IMR-90 (cell line): ENCODE measurements around the gene FPR3. TPM values are rescaled to one million over a fixed set of nuclear protein-coding genes. Genes with fewer than 3 reads are reported as not detected.

Source experiments
- ATAC-seq: fragments of 200-7000 bp; cut with Tn5 transposase; 2 replicates; pipeline ENCODE4 v1.9.1; 2020; ENCODE audit warnings: low read depth, mild to moderate bottlenecking, moderate library complexity
- BruUV-seq: library from RNA; stranded (reverse); fragments of 400-500 nt; replicated peaks from 2 replicates; lab custom pipeline; 2021; lab: Mats Ljungman, UMichigan
- CTCF ChIA-PET: fragments of 300-600 bp; formaldehyde crosslinking; extraction: SDS; loops from one replicate; lab custom pipeline; 2021; ENCODE audit warnings: antibody characterized with exemption; lab: Yijun Ruan, JAX
- POLR2A ChIA-PET: fragments of 300-600 bp; sonication (Branson Sonifier 250); formaldehyde crosslinking; loops from one replicate; lab custom pipeline; 2022; ENCODE audit warnings: antibody characterized with exemption; ENCODE audit not compliant: unreplicated experiment; lab: Charles Lee
- DNase-seq: peaks from one replicate; pipeline ENCODE4 v3.0.0; 2013
- H2AFZ ChIP-seq: replicated peaks from 2 replicates; pipeline ENCODE3; 2013; ENCODE audit warnings: low read length, mild to moderate bottlenecking; ENCODE audit not compliant: poor library complexity
- H2AK5ac ChIP-seq: 2 replicates; pipeline ENCODE4 v1.6.1; 2013; ENCODE audit warnings: low read depth, low read length, inconsistent platforms
- H2AK9ac ChIP-seq: replicated peaks from 2 replicates; pipeline ENCODE3; 2013; ENCODE audit warnings: mild to moderate bottlenecking, low read depth, low read length, moderate library complexity; ENCODE audit not compliant: poor library complexity
- H2BK120ac ChIP-seq: 2 replicates; pipeline ENCODE4 v1.6.1; 2013; ENCODE audit warnings: low read depth, low read length, inconsistent platforms
- H2BK15ac ChIP-seq: 3 replicates; pipeline ENCODE4 v1.6.1; 2013; ENCODE audit warnings: low read depth, low read length, inconsistent platforms
- H2BK20ac ChIP-seq: 2 replicates; pipeline ENCODE4 v1.6.1; 2013; ENCODE audit warnings: low read depth, mild to moderate bottlenecking, inconsistent platforms, low read length, moderate library complexity
- H2BK5ac ChIP-seq: 2 replicates; pipeline ENCODE4 v1.6.1; 2013; ENCODE audit warnings: mild to moderate bottlenecking, low read depth, low read length, inconsistent platforms; ENCODE audit not compliant: poor library complexity, severe bottlenecking
- H3K14ac ChIP-seq: replicated peaks from 2 replicates; pipeline ENCODE4 v1.6.1; 2013; ENCODE audit warnings: low read depth, low read length, inconsistent platforms
- H3K18ac ChIP-seq: 2 replicates; pipeline ENCODE4 v1.6.1; 2013; ENCODE audit warnings: low read depth, low read length, control low read depth
- H3K23ac ChIP-seq: 2 replicates; pipeline ENCODE4 v1.6.1; 2013; ENCODE audit warnings: low read depth, low read length, inconsistent platforms
- H3K27ac ChIP-seq: 2 replicates; pipeline ENCODE4 v1.5.1; 2013; ENCODE audit warnings: mild to moderate bottlenecking, control low read depth, low read length; ENCODE audit not compliant: insufficient read depth
- H3K27me3 ChIP-seq: 2 replicates; pipeline ENCODE4 v1.6.1; 2013; ENCODE audit warnings: low read length; ENCODE audit not compliant: control insufficient read depth, insufficient read depth
- H3K36me3 ChIP-seq: 2 replicates; pipeline ENCODE4 v1.6.1; 2013; ENCODE audit warnings: low read length, mixed read lengths; ENCODE audit not compliant: control insufficient read depth, insufficient read depth
- H3K4ac ChIP-seq: 2 replicates; pipeline ENCODE4 v1.6.1; 2013; ENCODE audit warnings: low read depth, low read length, inconsistent platforms
- H3K4me1 ChIP-seq: 2 replicates; pipeline ENCODE4 v1.6.1; 2013; ENCODE audit warnings: low read length, mixed read lengths; ENCODE audit not compliant: control insufficient read depth, insufficient read depth
- H3K4me2 ChIP-seq: 2 replicates; pipeline ENCODE4 v1.6.1; 2013; ENCODE audit warnings: low read depth, mild to moderate bottlenecking, control low read depth, low read length, moderate library complexity
- H3K4me3 ChIP-seq: 2 replicates; pipeline ENCODE4 v1.5.1; 2013; ENCODE audit warnings: low read depth, mild to moderate bottlenecking, control low read depth, low read length, moderate library complexity; ENCODE audit not compliant: insufficient read depth
- H3K56ac ChIP-seq: 2 replicates; pipeline ENCODE4 v1.6.1; 2013; ENCODE audit warnings: low read length, inconsistent platforms; ENCODE audit not compliant: insufficient read depth; ENCODE audit errors: extremely low read depth
- H3K79me1 ChIP-seq, 2 experiments: 2 replicates each; pipeline ENCODE4 v1.6.1; 2013; ENCODE audit warnings: low read length in 2 of 2, inconsistent platforms in 1 of 2, low read depth in 1 of 2
- H3K9ac ChIP-seq: 2 replicates; pipeline ENCODE4 v1.6.1; 2013; ENCODE audit warnings: low read depth, low read length, control low read depth
- H3K9me1 ChIP-seq: 2 replicates; pipeline ENCODE4 v1.6.1; 2013; ENCODE audit warnings: low read length, inconsistent platforms; ENCODE audit not compliant: insufficient read depth
- H3K9me3 ChIP-seq: 2 replicates; pipeline ENCODE4 v1.6.1; 2013; ENCODE audit warnings: low read length; ENCODE audit not compliant: control insufficient read depth, insufficient read depth
- H4K20me1 ChIP-seq: 2 replicates; pipeline ENCODE4 v1.6.1; 2013; ENCODE audit warnings: low read length, inconsistent platforms; ENCODE audit not compliant: insufficient read depth
- H4K5ac ChIP-seq: 2 replicates; pipeline ENCODE4 v1.6.1; 2013; ENCODE audit warnings: mild to moderate bottlenecking, low read depth, low read length, control low read depth
- H4K8ac ChIP-seq, 2 experiments: 2 replicates each; pipeline ENCODE4 v1.6.1; 2013; ENCODE audit warnings: low read depth in 2 of 2, low read length in 2 of 2, control low read depth in 1 of 2, inconsistent platforms in 1 of 2
- H4K91ac ChIP-seq: 2 replicates; pipeline ENCODE4 v1.6.1; 2013; ENCODE audit warnings: low read depth, low read length, inconsistent platforms; ENCODE audit not compliant: insufficient read depth
- BHLHE40 ChIP-seq: fragments of 150-350 bp; IDR thresholded peaks from 2 replicates; pipeline ENCODE4 v1.6.1; 2016; ENCODE audit warnings: mild to moderate bottlenecking, low read depth, low read length
- CEBPB ChIP-seq: IDR thresholded peaks from 2 replicates; pipeline ENCODE4 v1.6.1; 2012; ENCODE audit warnings: low read depth, low read length, improper control_type of control experiment
- CHD1 ChIP-seq: IDR thresholded peaks from 2 replicates; pipeline ENCODE4 v1.6.1; 2012; ENCODE audit warnings: low read depth, low read length, improper control_type of control experiment
- CTCF ChIP-seq: conservative IDR thresholded peaks from 2 replicates; pipeline ENCODE4 v1.5.1; 2012; ENCODE audit warnings: mild to moderate bottlenecking, low read depth, low read length, improper control_type of control experiment
- ELK1 ChIP-seq: fragments of 150-350 bp; IDR thresholded peaks from 2 replicates; pipeline ENCODE4 v1.6.1; 2016; ENCODE audit warnings: low read depth, mild to moderate bottlenecking, low read length, moderate library complexity, borderline replicate concordance
- FOS ChIP-seq: fragments of 150-350 bp; IDR thresholded peaks from 2 replicates; pipeline ENCODE4 v1.6.1; 2016; ENCODE audit warnings: low read depth, low read length
- MXI1 ChIP-seq: IDR thresholded peaks from 2 replicates; pipeline ENCODE4 v1.6.1; 2012; ENCODE audit warnings: low read depth, mild to moderate bottlenecking, low read length, moderate library complexity, borderline replicate concordance
- NFE2L2 ChIP-seq: fragments of 150-350 bp; IDR thresholded peaks from 2 replicates; pipeline ENCODE4 v1.6.1; 2016; ENCODE audit warnings: low read depth, mild to moderate bottlenecking, low read length
- RCOR1 ChIP-seq: IDR thresholded peaks from 2 replicates; pipeline ENCODE4 v1.6.1; 2012; ENCODE audit warnings: mild to moderate bottlenecking, low read length, improper control_type of control experiment; ENCODE audit not compliant: insufficient replicate concordance
- RFX5 ChIP-seq: IDR thresholded peaks from 2 replicates; pipeline ENCODE4 v1.8.0; 2012; ENCODE audit warnings: low read depth, mild to moderate bottlenecking, low read length, moderate library complexity
- SMC3 ChIP-seq: fragments of 150-350 bp; IDR thresholded peaks from 2 replicates; pipeline ENCODE4 v1.6.1; 2016; ENCODE audit warnings: low read depth, mild to moderate bottlenecking, antibody characterized with exemption, low read length, moderate library complexity
- USF2 ChIP-seq: fragments of 150-350 bp; IDR thresholded peaks from 2 replicates; pipeline ENCODE4 v1.6.1; 2017; ENCODE audit warnings: mild to moderate bottlenecking, antibody characterized with exemption, low read length, low read depth
- WGBS, 2 experiments: methylation state at CpG; one replicate each; pipeline versions ENCODE4 v1.1.5 to v1.1.7; 2013; ENCODE audit warnings: missing lambda C conversion rate in 2 of 2; ENCODE audit not compliant: insufficient read length in 1 of 2; ENCODE audit errors: extremely low coverage in 2 of 2; 5-methylcytosine and 5-hydroxymethylcytosine counted together
- dilution Hi-C: fragments of 300-500 bp; cut with HindIII; formaldehyde crosslinking; loops from one replicate; pipeline ENCODE4 v1.14.3; 2018; ENCODE audit warnings: low sequenced_read_pairs; ENCODE audit not compliant: unreplicated experiment
- in situ Hi-C: fragments of 300-500 bp; cut with MboI; formaldehyde crosslinking; loops from 3 replicates; pipeline ENCODE4 v1.14.3; 2019; ENCODE audit warnings: low sequenced_read_pairs, inconsistent platforms, mixed read lengths
- intact Hi-C: fragments of 100-400 bp; cut with micrococcal nuclease; formaldehyde crosslinking; loops from 2 replicates; pipeline ENCODE4 v1.10.0; 2022
- polyA plus RNA-seq, 3 experiments: library from polyadenylated mRNA; depleted of rRNA; stranded (reverse); fragments of >200 nt; gene quantifications; 2 replicates each; pipeline ENCODE4 v1.2.3, GENCODE V29; 2012; ENCODE audit warnings: low replicate concordance in 1 of 3
- total RNA-seq: library from RNA; depleted of rRNA; stranded (reverse); fragments of >200 nt; gene quantifications from 2 replicates; pipeline ENCODE4 v1.2.3, GENCODE V29; 2012

FPR3 gene
- total and polyA plus RNA-seq, 2 of the 4 experiments (the other 2 are of a cell fraction): not detected

- no peaks in the 10 kb centered on the region for H3K79me1 ChIP-seq
- dilution Hi-C loops: no loop called here
- no peaks in the 10 kb centered on the region for H3K36me3 ChIP-seq
- POLR2A ChIA-PET: no interaction called here
- no peak overlapping the region for H4K5ac ChIP-seq
- in situ Hi-C loops: no loop called here
- no peaks in the 10 kb centered on the region for H3K4me1 ChIP-seq
- H3K27me3 ChIP-seq: no peaks in the 10 kb centered on the region
- intact Hi-C loops: no loop called here
- no peak overlapping the region for H3K4me3 ChIP-seq
- H3K18ac ChIP-seq: no peak overlapping the region
- H3K9me3 ChIP-seq: no peaks in the 10 kb centered on the region
- no peak overlapping the region for H3K23ac ChIP-seq
- whole genome bisulfite sequencing, 2 experiments: no CpG with 5 or more reads among the region's 7 CpGs
- no TSS peak for BruUV-seq
- no peak overlapping the region for H4K91ac ChIP-seq
- H3K4ac ChIP-seq: no peak overlapping the region
- CTCF ChIA-PET: no interaction called here
- no peak overlapping the region for H2AFZ ChIP-seq
- no peaks in the 10 kb centered on the region for H3K9me1 ChIP-seq
- no peak overlapping the region for H3K56ac ChIP-seq
- H2AK5ac ChIP-seq: no peak overlapping the region
- no peak overlapping the region for H3K14ac ChIP-seq
- no peaks in the 10 kb centered on the region for H4K20me1 ChIP-seq
- no peak overlapping the region for H4K8ac ChIP-seq
- no peak for TF ChIP-seq RCOR1
- TF ChIP-seq CHD1: no peak
- no peak for TF ChIP-seq ELK1
- no peak for TF ChIP-seq CEBPB
- no peak for TF ChIP-seq NFE2L2
- no peak for TF ChIP-seq MXI1
- no peak for TF ChIP-seq FOS
- no peak for TF ChIP-seq SMC3
- TF ChIP-seq USF2: no peak
- no peak for TF ChIP-seq BHLHE40
- no peak for TF ChIP-seq RFX5
- no peak for TF ChIP-seq CTCF
- no peak for ATAC-seq
- H2BK15ac ChIP-seq: no peak overlapping the region
- no peak overlapping the region for H2AK9ac ChIP-seq
- no peak overlapping the region for H3K27ac ChIP-seq
- no peak overlapping the region for H2BK5ac ChIP-seq
- H2BK20ac ChIP-seq: no peak overlapping the region
- no peak overlapping the region for H3K4me2 ChIP-seq
- no peak for DNase-seq
- H2BK120ac ChIP-seq: no peak overlapping the region
- H3K9ac ChIP-seq: no peak overlapping the region
Observed at GRCh38 chr19:51761696-51762095, 33.3 kb upstream of the FPR3 start.
